GM18508 (cell line): ENCODE results near the gene BCDIN3D.
"Not testable (repeated sequence)": the region's sequence is repeated elsewhere in the genome, so short reads cannot be mapped to it uniquely, and the experiment has no call there.

Experiments
- ATAC-seq: cut with Tn5 transposase; IDR thresholded peaks from one replicate; pipeline ENCODE4 v1.9.1; 2021; ENCODE audit warnings: moderate number of reproducible peaks; ENCODE audit not compliant: insufficient read depth, unreplicated experiment

Gene BCDIN3D

DNA sequence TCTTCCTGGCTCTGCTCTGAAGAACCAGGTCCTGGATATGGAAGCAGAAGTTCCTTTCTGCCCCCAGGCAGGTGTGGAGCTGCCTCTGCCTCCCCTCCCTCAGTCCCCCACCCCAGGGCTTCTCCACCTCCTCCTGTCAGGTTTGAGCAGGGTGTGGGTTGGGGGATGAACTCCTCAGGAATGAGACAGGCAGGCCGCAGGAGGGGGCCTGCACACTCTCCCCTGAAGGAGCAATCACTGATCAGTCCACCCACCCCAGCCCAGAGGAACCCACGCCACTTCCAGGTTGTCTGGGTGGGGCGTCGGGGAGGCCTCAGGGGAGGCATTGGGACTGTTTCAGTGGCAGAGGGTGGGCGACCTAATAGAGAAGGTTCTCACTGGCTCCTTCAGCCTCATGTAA lies 34.2 kb upstream of the BCDIN3D start:
- ATAC-seq: no peak

DNA sequence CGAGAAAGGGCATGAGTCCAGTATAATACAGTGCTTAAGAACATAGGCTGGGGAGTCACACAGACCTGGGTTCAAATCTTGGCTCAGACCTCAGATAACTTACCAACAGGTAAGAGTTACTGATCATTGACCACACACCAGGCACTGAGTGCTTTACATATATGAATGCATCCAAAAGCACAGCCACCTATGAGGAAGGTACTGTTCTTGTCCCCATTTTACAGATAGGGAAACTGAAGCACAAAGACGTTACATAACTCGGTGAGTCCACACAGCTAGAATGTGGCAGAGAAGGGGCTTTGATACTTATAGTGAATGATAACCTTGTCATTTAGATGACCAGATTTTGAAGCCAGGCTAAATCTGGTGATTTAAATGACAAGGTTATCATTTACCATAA lies 33.2 kb upstream of the BCDIN3D start:
- no peak for ATAC-seq

GRCh38 chr12:49875115-49875720 lies 32.3 kb upstream of the BCDIN3D start:
- ATAC-seq: no peak

- no peak for ATAC-seq
Measured at GRCh38 chr12:49874142-49874897, 31.4 kb upstream of the BCDIN3D start.

DNA sequence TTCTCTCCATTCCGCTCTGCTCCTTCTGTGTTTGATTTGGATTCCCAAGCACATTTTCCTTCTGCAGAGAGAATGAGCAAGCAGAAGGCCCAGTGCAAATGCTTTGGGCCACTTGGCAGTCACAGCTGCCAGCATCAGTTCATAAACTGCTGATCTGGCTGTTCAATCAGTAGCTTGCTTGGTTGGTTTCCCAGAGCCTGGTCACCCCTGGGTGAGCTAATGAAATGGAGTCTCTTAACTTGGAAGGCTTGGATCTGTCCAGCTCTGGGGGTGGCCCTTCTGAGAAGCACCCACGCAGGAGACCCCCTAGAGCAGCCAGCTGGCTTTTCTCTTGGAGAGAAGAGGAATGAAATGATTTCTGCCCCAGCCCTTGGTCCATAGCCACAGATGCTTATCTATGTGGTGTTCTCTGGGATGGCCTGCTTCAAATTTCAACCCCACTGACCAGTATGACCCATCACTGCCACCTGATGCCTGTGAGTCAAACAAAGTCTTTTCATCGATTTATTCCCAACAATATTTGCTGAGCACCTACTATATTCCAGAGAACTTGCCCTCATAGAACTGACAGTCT lies 30.5 kb upstream of the BCDIN3D start:
- ATAC-seq: no peak

DNA sequence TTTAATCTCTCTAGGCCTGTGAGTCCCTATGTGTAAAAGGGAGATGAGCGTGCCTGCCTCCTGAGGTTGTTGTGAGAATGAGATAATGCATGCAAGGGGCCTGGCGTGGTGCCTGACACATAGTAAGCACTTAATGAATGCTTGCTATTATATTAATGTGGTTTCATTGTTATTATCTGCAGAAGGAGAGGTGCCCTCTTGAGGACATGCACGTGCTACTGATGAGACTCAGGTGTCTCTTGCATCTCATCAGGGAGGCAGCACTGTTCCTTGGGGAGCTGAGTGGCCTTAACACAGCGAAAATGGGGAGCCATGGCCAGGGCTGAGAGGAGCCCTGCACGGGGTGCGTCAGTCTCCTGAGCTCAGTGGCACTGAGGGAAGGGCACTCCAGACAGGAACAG lies 29.9 kb upstream of the BCDIN3D start:
- no peak for ATAC-seq

DNA sequence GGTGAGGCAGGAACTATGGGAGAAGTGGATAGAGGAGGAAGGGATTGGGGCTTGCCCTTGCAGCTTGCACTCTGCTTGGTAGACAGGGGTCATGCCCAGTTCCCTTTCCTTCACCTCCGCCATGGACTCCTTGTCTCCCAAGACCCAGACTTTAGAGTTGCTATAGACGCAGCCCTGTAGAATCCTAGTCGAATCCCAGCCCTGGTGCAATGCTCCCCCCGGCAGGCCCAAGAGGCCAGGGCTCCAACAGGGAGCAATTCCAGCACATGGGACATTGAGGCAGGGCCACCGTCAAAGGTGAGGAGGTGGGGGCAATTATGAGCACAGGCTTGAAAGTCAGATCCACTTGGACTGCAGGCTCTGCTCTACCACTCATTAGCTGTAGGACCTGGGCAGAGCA lies 29.5 kb upstream of the BCDIN3D start:
- no peak for ATAC-seq

GRCh38 chr12:49871811-49872251 lies 28.9 kb upstream of the BCDIN3D start:
- not testable (repeated sequence) for ATAC-seq

DNA sequence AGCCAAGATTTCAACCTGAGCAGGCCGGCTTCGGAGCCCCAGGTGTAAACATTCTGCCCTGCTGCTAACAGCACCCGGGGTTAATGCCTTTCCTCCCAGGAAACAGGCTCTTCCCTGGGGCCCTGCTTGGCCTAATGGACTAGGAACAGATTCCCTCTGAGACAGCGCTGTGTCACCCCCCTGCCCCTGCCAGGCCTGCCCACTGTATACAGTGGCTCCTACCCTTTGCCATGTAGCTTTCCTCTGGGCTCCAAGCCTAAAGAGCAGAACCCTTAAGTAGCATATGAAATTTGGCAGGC lies 28.3 kb upstream of the BCDIN3D start:
- ATAC-seq: no peak

GRCh38 chr12:49870501-49871262 lies 27.8 kb upstream of the BCDIN3D start:
- no peak for ATAC-seq

GRCh38 chr12:49869816-49870500 lies 27.1 kb upstream of the BCDIN3D start:
- no peak for ATAC-seq

- no peak for ATAC-seq
Measured at GRCh38 chr12:49868952-49869815, 26.3 kb upstream of the BCDIN3D start.

DNA sequence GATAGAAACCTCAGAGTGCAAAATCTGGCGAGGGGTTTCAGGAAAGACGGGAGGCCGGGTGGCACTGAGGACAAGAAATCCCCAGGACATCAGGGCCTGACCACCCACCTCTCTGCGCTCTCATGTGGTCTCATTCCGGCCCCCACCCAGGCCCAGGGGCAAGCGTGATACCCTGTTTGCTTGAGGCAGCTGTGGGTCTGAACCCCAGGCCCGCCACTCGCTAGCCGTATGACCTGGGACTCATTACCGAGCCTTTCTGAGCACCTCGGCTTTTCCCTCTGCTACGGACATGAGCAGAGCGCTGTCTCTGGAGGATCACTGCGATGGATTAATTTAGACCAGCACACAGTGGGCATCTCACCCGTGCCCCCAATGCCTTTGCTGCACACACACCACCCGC lies 25.5 kb upstream of the BCDIN3D start:
- no peak for ATAC-seq

- no peak for ATAC-seq
Measured at GRCh38 chr12:49867570-49868341, 24.9 kb upstream of the BCDIN3D start.

GRCh38 chr12:49866859-49867569 lies 24.1 kb upstream of the BCDIN3D start:
- no peak for ATAC-seq

- no peak for ATAC-seq
Measured at GRCh38 chr12:49865782-49866135, 22.9 kb upstream of the BCDIN3D start.

GRCh38 chr12:49865109-49865781 lies 22.3 kb upstream of the BCDIN3D start:
- ATAC-seq: no peak

DNA sequence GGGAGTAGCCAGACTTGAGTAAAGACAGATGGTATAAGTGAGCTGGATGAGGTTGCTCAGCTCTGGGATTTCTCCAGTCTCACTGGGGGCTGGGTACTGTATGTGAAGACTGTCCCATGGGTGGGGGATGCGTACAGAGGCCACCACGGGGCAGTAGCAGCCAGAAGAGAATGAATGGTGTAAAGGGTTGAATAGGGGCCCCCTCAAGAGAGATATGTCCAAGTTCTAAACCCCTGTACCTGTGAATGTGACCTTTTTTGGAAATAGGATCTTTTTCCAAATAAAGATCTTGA lies 21.8 kb upstream of the BCDIN3D start:
- no peak for ATAC-seq
